Right lobe of liver (tissue), 4 donors: ENCODE results near the gene MGAT4C.
A peak's percentile ranks its signal among the peaks of the same experiment; 100 is the strongest.

Source experiments
- CTCF ChIP-seq, 4 donors: fragments of 200-600 bp in 3 of 4; fragments of 450-650 bp in 1 of 4; IDR thresholded peaks; one replicate each; pipeline versions ENCODE4 v1.5.1 to v1.8.0; 2016 to 2022; ENCODE audit warnings: antibody characterized with exemption in 4 of 4, mild to moderate bottlenecking in 2 of 4
- POLR2A ChIP-seq: fragments of 450-650 bp; IDR thresholded peaks from one replicate; pipeline ENCODE4 v1.6.1; 2017; ENCODE audit warnings: antibody characterized with exemption, mild to moderate bottlenecking
- donor health status: DM: no; HTN: no; CAD: no.
- donor health status: DM: no; HTN: no; CAD: no.
- donor health status: DM: no; HTN: yes; CAD: no.

DNA sequence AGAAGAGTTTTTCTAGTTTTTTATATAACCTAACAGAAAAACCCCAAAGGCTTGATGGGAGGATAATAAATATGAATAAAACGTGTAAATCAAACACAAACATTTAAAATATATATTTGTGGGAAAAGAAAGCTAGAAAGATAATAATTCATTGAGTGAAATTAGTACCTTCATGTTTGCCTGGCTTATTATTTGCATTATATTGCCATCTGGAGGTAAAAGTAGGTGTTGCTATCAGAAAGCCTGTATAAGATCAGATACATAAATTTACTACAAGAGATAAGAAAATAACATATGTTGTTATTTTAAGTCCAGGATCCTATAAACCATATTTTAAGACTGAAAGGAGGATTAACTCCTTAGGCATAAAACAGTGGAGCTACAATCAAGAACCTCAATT lies 304.4 kb downstream of the MGAT4C start:
- peak in 3 of 4 donors; percentile 34 to 39 (median 37) for TF ChIP-seq CTCF (IDR thresholded peaks at IDR 0.05)
- TF ChIP-seq POLR2A, result no peak
